WTC11 (cell line): ENCODE results near the gene RAB35. TPM values are rescaled to one million over a fixed set of nuclear protein-coding genes. Genes with fewer than 3 reads are reported as not detected.

Source experiments
- ATAC-seq: fragments of 200-7000 bp; cut with Tn5 transposase; 2 replicates; pipeline ENCODE4 v1.10.0; 2021; ENCODE audit warnings: mild to moderate bottlenecking, moderate library complexity
- CTCF ChIA-PET: fragments of 300-600 bp; sonication (Branson Sonifier 250); formaldehyde crosslinking; loops from one replicate; lab custom pipeline; 2021; ENCODE audit warnings: antibody characterized with exemption; lab: Charles Lee
- POLR2A ChIA-PET: fragments of 350-600 bp; sonication (Branson Sonifier 250); formaldehyde crosslinking; loops from one replicate; lab custom pipeline; 2021; ENCODE audit warnings: antibody characterized with exemption; lab: Charles Lee
- DNase-seq: peaks from one replicate; pipeline ENCODE4 v3.0.0; 2021; ENCODE audit warnings: low spot score
- H3K27ac Mint-ChIP-seq: 2 replicates; pipeline ENCODE4 v1.8.0; 2021; ENCODE audit warnings: mixed read lengths
- H3K27me3 Mint-ChIP-seq: 2 replicates; pipeline ENCODE4 v1.8.0; 2021; ENCODE audit warnings: low read depth, mild to moderate bottlenecking, moderate library complexity, mixed read lengths
- H3K36me3 Mint-ChIP-seq: 2 replicates; pipeline ENCODE4 v1.8.0; 2021; ENCODE audit warnings: mixed read lengths
- H3K4me1 Mint-ChIP-seq: 2 replicates; pipeline ENCODE4 v1.8.0; 2022; ENCODE audit warnings: mixed read lengths
- H3K4me3 Mint-ChIP-seq: 2 replicates; pipeline ENCODE4 v1.8.0; 2021; ENCODE audit warnings: mild to moderate bottlenecking, moderate library complexity, mixed read lengths
- H3K9me3 Mint-ChIP-seq: 2 replicates; pipeline ENCODE4 v1.8.0; 2021; ENCODE audit warnings: mixed read lengths
- ATF6 ChIP-seq: sonication (generic); formaldehyde crosslinking; IDR thresholded peaks from 2 replicates; pipeline ENCODE4 v1.8.1; 2023; ENCODE audit warnings: mild to moderate bottlenecking, missing genetic modification reagents
- CREM ChIP-seq: sonication (generic); formaldehyde crosslinking; IDR thresholded peaks from 2 replicates; pipeline ENCODE4 v1.8.1; 2022; ENCODE audit warnings: mild to moderate bottlenecking, missing genetic modification reagents, moderate library complexity
- E2F5 ChIP-seq: sonication (generic); formaldehyde crosslinking; IDR thresholded peaks from 2 replicates; pipeline ENCODE4 v1.8.1; 2022; ENCODE audit warnings: mild to moderate bottlenecking, moderate library complexity, missing genetic modification reagents
- FOXJ3 ChIP-seq: sonication (generic); formaldehyde crosslinking; IDR thresholded peaks from 2 replicates; pipeline ENCODE4 v1.9.0; 2021; ENCODE audit warnings: missing genetic modification reagents, mild to moderate bottlenecking, borderline replicate concordance
- FOXP1 ChIP-seq: sonication (generic); formaldehyde crosslinking; IDR thresholded peaks from 2 replicates; pipeline ENCODE4 v1.8.0; 2022; ENCODE audit warnings: missing genetic modification reagents, mild to moderate bottlenecking, moderate library complexity, borderline replicate concordance
- MAX ChIP-seq: sonication (generic); formaldehyde crosslinking; IDR thresholded peaks from 2 replicates; pipeline ENCODE4 v1.8.0; 2022; ENCODE audit warnings: mild to moderate bottlenecking, missing genetic modification reagents
- NFE2L1 ChIP-seq: sonication (generic); formaldehyde crosslinking; IDR thresholded peaks from 2 replicates; pipeline ENCODE4 v1.8.1; 2023; ENCODE audit warnings: missing genetic modification reagents
- ZBTB21 ChIP-seq: sonication (generic); formaldehyde crosslinking; IDR thresholded peaks from 2 replicates; pipeline ENCODE4 v1.8.1; 2023; ENCODE audit warnings: mild to moderate bottlenecking, missing genetic modification reagents, borderline replicate concordance
- ZNF512 ChIP-seq: sonication (generic); formaldehyde crosslinking; IDR thresholded peaks from 2 replicates; pipeline ENCODE4 v1.8.1; 2022; ENCODE audit warnings: missing genetic modification reagents, borderline replicate concordance
- ZNF532 ChIP-seq: fragments of 250-450 bp; sonication (Bioruptor Pico); IDR thresholded peaks from 2 replicates; pipeline ENCODE4 v1.9.0; 2021; ENCODE audit warnings: mild to moderate bottlenecking, borderline replicate concordance
- ZSCAN18 ChIP-seq: fragments of 250-450 bp; sonication (Bioruptor Pico); IDR thresholded peaks from 2 replicates; pipeline ENCODE4 v2.1.2; 2022; ENCODE audit warnings: mild to moderate bottlenecking, moderate library complexity
- total RNA-seq: library from RNA; stranded (reverse); gene quantifications from 3 replicates; pipeline ENCODE4 v1.2.3, GENCODE V29; 2021
- TF ChIP-seq, protein P1 (sequence below): sonication (generic); formaldehyde crosslinking; IDR thresholded peaks from 2 replicates; pipeline ENCODE4 v1.8.1; 2023; ENCODE audit warnings: mild to moderate bottlenecking, missing genetic modification reagents, borderline replicate concordance
- TF ChIP-seq, protein P2 (sequence below): sonication (generic); formaldehyde crosslinking; IDR thresholded peaks from 2 replicates; pipeline ENCODE4 v1.8.1; 2023; ENCODE audit warnings: mild to moderate bottlenecking, moderate library complexity, missing genetic modification reagents

The RAB35 gene
- total RNA-seq, 1 experiment from 2014 or later = 44.5 TPM

DNA sequence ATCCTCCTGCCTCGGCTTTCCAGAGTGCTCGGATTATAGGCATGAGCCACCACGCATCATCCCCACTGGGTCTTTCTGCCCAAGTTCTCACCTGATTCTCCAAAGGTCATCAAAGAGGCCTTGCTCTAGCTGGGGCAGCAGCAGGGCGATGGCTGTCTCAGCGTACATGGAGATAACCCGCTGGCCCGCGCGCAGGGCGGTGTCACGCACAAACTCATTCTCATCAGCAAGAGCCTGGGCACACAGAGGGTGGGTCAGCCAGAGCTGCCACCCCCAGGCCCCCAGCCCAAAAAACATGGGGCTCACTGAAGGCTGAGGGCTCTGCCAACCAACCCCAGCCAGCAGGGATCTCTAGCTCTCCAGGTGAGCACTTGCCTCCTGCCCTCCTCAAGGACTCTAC is 27.7 kb upstream of the RAB35 start (continued):
- TF ChIP-seq, protein P1, sequence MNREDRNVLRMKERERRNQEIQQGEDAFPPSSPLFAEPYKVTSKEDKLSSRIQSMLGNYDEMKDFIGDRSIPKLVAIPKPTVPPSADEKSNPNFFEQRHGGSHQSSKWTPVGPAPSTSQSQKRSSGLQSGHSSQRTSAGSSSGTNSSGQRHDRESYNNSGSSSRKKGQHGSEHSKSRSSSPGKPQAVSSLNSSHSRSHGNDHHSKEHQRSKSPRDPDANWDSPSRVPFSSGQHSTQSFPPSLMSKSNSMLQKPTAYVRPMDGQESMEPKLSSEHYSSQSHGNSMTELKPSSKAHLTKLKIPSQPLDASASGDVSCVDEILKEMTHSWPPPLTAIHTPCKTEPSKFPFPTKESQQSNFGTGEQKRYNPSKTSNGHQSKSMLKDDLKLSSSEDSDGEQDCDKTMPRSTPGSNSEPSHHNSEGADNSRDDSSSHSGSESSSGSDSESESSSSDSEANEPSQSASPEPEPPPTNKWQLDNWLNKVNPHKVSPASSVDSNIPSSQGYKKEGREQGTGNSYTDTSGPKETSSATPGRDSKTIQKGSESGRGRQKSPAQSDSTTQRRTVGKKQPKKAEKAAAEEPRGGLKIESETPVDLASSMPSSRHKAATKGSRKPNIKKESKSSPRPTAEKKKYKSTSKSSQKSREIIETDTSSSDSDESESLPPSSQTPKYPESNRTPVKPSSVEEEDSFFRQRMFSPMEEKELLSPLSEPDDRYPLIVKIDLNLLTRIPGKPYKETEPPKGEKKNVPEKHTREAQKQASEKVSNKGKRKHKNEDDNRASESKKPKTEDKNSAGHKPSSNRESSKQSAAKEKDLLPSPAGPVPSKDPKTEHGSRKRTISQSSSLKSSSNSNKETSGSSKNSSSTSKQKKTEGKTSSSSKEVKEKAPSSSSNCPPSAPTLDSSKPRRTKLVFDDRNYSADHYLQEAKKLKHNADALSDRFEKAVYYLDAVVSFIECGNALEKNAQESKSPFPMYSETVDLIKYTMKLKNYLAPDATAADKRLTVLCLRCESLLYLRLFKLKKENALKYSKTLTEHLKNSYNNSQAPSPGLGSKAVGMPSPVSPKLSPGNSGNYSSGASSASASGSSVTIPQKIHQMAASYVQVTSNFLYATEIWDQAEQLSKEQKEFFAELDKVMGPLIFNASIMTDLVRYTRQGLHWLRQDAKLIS (CRISPR knock-in tag) = no peak
- TF ChIP-seq, protein P2, sequence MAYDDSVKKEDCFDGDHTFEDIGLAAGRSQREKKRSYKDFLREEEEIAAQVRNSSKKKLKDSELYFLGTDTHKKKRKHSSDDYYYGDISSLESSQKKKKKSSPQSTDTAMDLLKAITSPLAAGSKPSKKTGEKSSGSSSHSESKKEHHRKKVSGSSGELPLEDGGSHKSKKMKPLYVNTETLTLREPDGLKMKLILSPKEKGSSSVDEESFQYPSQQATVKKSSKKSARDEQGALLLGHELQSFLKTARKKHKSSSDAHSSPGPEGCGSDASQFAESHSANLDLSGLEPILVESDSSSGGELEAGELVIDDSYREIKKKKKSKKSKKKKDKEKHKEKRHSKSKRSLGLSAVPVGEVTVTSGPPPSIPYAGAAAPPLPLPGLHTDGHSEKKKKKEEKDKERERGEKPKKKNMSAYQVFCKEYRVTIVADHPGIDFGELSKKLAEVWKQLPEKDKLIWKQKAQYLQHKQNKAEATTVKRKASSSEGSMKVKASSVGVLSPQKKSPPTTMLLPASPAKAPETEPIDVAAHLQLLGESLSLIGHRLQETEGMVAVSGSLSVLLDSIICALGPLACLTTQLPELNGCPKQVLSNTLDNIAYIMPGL (CRISPR knock-in tag) = no peak
- TF ChIP-seq, all 79 proteins: peak for 0

GRCh38 chr12:120142231-120142877 is 25.8 kb upstream of the RAB35 start:
- no peak overlapping the region for H3K27ac Mint-ChIP-seq
- peaks cover 81% of the 10 kb centered on the region for H3K36me3 Mint-ChIP-seq
- DNase-seq (no peak), ATAC-seq (no peak)
- H3K27me3 Mint-ChIP-seq = no peaks in the 10 kb centered on the region
- POLR2A ChIA-PET = no interaction called here
- no peaks in the 10 kb centered on the region for H3K4me1 Mint-ChIP-seq
- no peaks in the 10 kb centered on the region for H3K9me3 Mint-ChIP-seq
- H3K4me3 Mint-ChIP-seq = no peak overlapping the region
- TF ChIP-seq FOXJ3 (CRISPR knock-in tag) = no peak
- TF ChIP-seq ZNF512 (CRISPR knock-in tag) = no peak
- no peak for TF ChIP-seq ZBTB21 (CRISPR knock-in tag)
- no peak for TF ChIP-seq MAX
- no peak for TF ChIP-seq E2F5 (CRISPR knock-in tag)
- CTCF ChIA-PET = no interaction called here

GRCh38 chr12:120141336-120141735 is 24.8 kb upstream of the RAB35 start:
- POLR2A ChIA-PET = no interaction called here
- TF ChIP-seq NFE2L1 (CRISPR knock-in tag) = no peak
- no peak for TF ChIP-seq ATF6 (CRISPR knock-in tag)
- TF ChIP-seq CREM (CRISPR knock-in tag) = no peak
- no peak for TF ChIP-seq FOXP1 (CRISPR knock-in tag)
- TF ChIP-seq E2F5 (CRISPR knock-in tag) = no peak
- no peak for TF ChIP-seq ZBTB21 (CRISPR knock-in tag)
- TF ChIP-seq ZSCAN18 = no peak
- TF ChIP-seq ZNF532 (CRISPR knock-in tag) = no peak

More at GRCh38 chr12:120141336-120141735, 24.8 kb upstream of the RAB35 start:
- Mint-ChIP-seq H3K4me1 (no peaks in the 10 kb centered on the region), H3K36me3 (peaks cover 84% of the 10 kb centered on the region), H3K9me3 (no peaks in the 10 kb centered on the region), H3K27ac (no peak overlapping the region), H3K4me3 (no peak overlapping the region), H3K27me3 (no peaks in the 10 kb centered on the region)
- DNase-seq = no peak
- CTCF ChIA-PET = no interaction called here
- ATAC-seq = no peak
